ENCODE results near the gene RYR2.
"Not testable (repeated sequence)": the region's sequence is repeated elsewhere in the genome, so short reads cannot be mapped to it uniquely, and the experiment has no call there.

RYR2 gene

GRCh38 chr1:237834461-237834860 is 792.5 kb downstream of the RYR2 start:
- no peak for DNase-seq (ENCODE audit: low read depth in 4 of 4, low spot score in 1 of 4)

- DNase-seq (ENCODE audit: low read depth in 4 of 4, low spot score in 1 of 4) = no peak
These were observed 796.3 kb downstream of the RYR2 start for GRCh38 chr1:237838320-237838719.

DNA sequence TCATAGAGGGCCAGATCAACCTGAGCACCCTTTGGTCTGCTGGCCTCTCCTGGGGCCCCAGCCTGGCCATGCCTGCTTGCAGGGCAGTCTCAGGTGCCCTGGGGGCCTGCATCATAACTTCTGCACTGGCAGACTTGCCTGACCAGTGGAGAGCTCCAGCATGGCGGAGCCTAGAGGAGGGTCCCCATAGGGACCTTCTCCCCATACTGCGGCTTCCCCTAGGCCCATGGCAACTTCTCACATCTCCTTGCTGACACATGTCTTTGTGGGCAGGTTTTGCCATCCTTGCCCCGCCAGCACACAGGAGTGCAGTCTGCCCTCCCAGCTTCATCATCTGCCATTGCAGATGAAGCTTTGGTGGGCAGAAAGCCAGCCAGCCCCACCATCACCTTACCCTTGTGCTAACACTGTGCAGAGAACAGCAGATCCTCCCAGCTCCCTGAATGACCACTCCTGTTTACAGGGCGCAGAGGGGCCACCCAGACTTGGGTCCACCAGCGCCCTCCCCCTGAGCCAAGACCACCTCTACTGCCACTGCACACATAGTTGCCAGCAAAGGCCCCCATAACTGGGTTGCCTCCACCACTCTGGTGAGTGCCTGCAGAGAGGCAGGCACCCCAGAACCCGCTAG is 797.0 kb downstream of the RYR2 start:
- no peak for DNase-seq (ENCODE audit: low read depth in 4 of 4, low spot score in 1 of 4)

DNA sequence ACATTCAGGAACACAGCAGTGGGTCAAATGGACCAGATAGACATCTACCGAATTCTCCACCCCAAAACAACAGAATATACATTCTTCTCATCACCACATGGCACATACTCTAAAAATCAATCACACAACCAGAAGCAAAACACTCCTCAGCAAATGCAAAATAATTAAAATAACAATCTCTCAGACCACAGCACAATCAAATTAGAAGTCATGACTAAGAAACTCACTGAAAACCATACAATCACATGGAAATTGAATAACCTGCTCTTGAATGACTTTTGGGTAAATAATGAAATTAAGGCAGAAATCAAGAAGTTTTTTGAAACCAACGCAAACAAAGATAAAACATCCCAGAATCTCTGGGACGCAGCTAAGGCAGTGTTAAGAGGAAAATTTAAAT is 799.5 kb downstream of the RYR2 start:
- no peak for DNase-seq (ENCODE audit: low read depth in 4 of 4, low spot score in 1 of 4)

GRCh38 chr1:237843516-237843915 is 801.5 kb downstream of the RYR2 start:
- not testable (repeated sequence) for DNase-seq (ENCODE audit: low read depth in 4 of 4, low spot score in 1 of 4)

- DNase-seq (ENCODE audit: low read depth in 4 of 4, low spot score in 1 of 4) = no peak
These were observed 809.3 kb downstream of the RYR2 start for GRCh38 chr1:237851210-237851845.

DNA sequence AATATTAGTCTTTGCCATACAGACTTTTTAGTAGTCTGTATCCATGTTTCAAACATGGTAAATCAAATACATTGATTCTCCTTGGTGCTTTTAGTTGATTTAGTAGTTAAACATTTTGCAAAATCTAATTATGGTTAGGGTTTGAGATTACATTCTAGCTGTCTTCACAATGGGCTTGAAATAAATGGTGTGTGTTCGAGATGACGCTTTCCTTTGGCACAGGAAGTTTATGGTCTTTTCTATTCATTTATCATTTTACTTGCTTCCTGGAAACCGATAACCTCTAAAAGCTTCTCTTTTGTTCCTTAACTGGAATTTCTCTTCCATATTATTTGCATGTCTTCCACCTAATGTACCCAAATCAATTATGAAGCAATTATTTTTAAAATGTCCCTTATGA is 810.4 kb downstream of the RYR2 start:
- DNase-seq (ENCODE audit: low read depth in 4 of 4, low spot score in 1 of 4) = no peak

DNA sequence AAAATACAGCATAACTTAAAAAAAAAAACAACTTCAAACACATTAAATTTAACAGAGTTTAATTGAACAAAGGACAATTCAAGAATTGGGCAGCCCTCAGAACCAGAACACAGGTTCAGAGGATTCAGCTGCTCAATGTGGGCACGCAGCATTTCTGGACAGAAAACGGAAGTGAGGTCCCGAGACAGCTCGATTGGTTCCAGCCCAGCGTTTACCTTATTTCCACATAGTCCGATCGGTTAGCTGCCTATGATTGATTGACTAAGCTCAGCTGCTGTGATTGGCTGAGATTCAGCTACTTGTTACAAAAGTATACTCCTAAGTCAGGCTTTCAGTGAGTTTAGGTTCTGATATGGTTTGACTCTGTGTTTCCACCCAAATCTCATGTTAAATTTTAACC is 815.5 kb downstream of the RYR2 start:
- DNase-seq (ENCODE audit: low read depth in 4 of 4, low spot score in 1 of 4) = no peak

DNA sequence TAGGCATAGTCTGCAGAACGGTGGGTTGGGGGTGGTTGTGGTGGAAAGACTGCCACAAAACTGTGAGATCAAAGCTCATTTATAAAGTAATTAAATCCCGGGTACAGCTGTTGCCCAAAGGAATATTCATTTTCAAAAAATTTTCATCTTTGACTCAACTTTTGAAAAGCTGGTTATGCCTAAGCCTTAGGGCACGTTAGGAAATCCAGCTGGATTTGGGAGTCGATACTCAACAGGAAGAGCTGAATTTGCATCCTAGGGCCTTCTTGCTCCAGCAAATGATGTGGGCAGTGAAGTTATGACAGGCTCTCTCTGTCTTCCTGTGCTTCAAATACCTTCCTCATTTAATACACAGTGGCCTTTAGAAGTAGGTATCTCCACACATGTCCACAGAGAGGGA is 817.0 kb downstream of the RYR2 start:
- DNase-seq (ENCODE audit: low read depth in 4 of 4, low spot score in 1 of 4) = no peak

- no peak for DNase-seq (ENCODE audit: low read depth in 4 of 4, low spot score in 1 of 4)
These were observed 820.0 kb downstream of the RYR2 start for GRCh38 chr1:237861944-237862343.

- DNase-seq (ENCODE audit: low read depth in 4 of 4, low spot score in 1 of 4) = no peak
These were observed 821.2 kb downstream of the RYR2 start for GRCh38 chr1:237863234-237863633.

DNA sequence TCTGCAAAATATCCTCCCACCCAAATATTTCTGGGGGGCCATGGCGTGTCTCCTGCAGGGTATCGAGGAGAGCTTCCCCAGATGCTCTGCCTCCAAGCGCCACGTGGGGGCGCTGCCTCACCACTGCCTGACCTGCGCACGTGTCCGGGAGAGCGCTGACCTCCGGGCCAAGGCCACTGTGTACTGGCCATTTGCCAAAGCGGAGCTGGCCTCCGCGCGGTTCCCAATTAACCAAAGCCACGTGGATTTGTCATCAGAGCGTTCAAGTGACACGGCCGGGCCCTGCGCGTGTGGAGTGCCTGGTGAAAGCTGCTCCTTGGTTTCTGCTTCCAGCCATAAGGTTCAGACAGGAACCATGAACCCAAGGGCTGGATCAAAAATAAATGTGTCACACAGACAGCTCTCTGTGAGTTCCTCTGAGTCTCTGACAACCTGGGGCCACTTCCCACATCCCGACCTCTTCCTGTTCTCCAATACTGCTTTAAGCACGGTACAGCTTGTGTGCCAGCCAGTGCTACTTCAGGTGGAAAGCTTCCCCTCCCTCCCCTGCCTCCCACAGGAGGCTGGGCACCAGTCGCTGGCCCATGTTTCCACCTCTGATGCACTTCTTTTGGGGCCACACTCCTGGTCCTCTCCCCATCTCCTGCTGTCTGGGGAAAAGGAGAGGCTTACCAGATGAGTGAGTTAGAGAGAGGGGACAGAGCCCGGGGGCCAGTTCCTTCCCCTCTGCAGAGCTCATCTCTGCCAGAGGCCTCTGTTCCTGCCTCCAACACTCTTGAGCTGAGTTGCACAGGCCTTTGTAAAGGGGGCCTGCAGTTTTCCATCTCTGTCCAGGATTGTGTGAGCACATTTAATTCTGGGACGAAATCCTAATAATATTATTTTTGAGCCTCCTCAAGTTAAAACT is 822.6 kb downstream of the RYR2 start:
- DNase-seq (ENCODE audit: low read depth in 4 of 4, low spot score in 1 of 4) = no peak

- no peak for DNase-seq (ENCODE audit: low read depth in 4 of 4, low spot score in 1 of 4)
These were observed 825.5 kb downstream of the RYR2 start for GRCh38 chr1:237867380-237867888.

GRCh38 chr1:237868817-237869600 is 827.0 kb downstream of the RYR2 start:
- DNase-seq (ENCODE audit: low read depth in 4 of 4, low spot score in 1 of 4) = no peak

GRCh38 chr1:237873487-237874211 is 831.7 kb downstream of the RYR2 start:
- DNase-seq (ENCODE audit: low read depth in 4 of 4, low spot score in 1 of 4) = no peak

DNA sequence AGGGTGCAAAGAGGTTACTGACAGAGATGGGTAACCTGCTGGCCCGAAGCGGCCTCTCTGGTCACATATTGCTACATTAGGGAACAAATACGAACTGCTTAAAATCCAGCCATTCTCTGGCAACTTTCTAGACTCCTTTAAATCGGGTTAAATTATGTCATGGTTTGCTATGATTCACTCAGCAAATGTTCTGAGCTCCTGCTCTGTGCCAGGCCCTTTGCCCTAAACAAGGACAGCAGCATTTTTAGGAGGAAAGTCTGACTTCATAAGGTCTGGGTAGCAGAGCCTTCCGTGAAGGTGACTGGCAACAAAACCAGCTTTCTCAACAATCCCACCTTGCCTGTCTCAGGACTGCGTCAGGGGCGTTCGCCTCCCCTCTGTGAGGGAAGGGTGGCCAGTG is 833.3 kb downstream of the RYR2 start:
- no peak for DNase-seq (ENCODE audit: low read depth in 4 of 4, low spot score in 1 of 4)

DNA sequence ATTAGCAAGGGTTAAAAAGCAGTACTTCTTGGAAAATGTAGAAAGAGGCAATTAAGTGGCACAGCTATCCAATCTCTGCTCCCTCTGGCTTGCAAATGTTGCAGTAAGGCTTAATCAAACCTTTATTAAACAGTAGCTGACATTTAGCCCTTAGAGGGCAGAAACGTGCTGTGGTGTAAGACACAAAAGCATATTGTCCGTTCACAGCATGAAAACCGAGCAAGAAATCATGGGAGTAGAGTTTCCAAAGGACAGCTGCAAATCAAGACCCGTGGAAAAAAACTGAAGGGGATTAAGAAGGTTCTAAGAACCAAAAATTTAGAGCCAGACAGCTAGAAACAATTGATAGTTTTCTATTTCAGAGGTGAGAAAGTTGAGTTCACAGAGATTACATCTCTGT is 835.6 kb downstream of the RYR2 start:
- no peak for DNase-seq (ENCODE audit: low read depth in 4 of 4, low spot score in 1 of 4)

DNA sequence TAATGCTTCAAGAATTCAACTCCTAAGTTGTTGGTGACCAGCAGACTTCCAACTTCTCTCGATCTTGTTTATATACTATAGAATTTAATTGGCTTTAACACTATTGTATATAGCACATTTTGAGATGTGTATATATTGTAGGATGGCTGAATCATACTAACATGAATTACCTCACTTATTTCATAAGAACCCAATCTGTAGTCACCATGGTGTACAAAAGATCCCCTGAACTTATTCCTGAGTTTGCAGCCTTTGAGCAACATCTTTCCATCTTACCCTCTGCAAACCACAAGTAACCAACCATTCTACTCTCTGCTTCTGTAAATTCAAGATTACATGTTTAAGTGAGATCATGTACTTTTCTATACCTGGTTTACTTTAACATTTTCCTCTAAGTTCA is 836.4 kb downstream of the RYR2 start:
- no peak for DNase-seq (ENCODE audit: low read depth in 4 of 4, low spot score in 1 of 4)

- DNase-seq (ENCODE audit: low read depth in 4 of 4, low spot score in 1 of 4) = no peak
These were observed 837.2 kb downstream of the RYR2 start for GRCh38 chr1:237879195-237879594.
